Nephron progenitor cell (in vitro differentiated cells): ENCODE data around the gene INHBE.

Experiments
- DNase-seq: peaks from one replicate; pipeline ENCODE4 v3.0.0; 2021
- H3K27ac Mint-ChIP-seq: 2 replicates; pipeline ENCODE4 v1.8.0; 2021; ENCODE audit warnings: mild to moderate bottlenecking, moderate library complexity, mixed read lengths
- H3K27me3 Mint-ChIP-seq: 2 replicates; pipeline ENCODE4 v1.8.0; 2021; ENCODE audit warnings: mild to moderate bottlenecking, low read depth, mixed read lengths; ENCODE audit not compliant: poor library complexity
- H3K36me3 Mint-ChIP-seq: 2 replicates; pipeline ENCODE4 v1.8.0; 2021; ENCODE audit warnings: low read depth, mixed read lengths
- H3K4me1 Mint-ChIP-seq: 2 replicates; pipeline ENCODE4 v1.8.0; 2021; ENCODE audit warnings: mixed read lengths
- H3K4me3 Mint-ChIP-seq: 2 replicates; pipeline ENCODE4 v1.8.0; 2021; ENCODE audit warnings: mild to moderate bottlenecking, moderate library complexity, mixed read lengths
- H3K9me3 Mint-ChIP-seq: 2 replicates; pipeline ENCODE4 v1.8.0; 2021; ENCODE audit warnings: mild to moderate bottlenecking, moderate library complexity, mixed read lengths
- CTCF ChIP-seq: fragments of 200-600 bp; sonication (generic); IDR thresholded peaks from 2 replicates; pipeline ENCODE4 v1.5.0; 2021; ENCODE audit warnings: antibody characterized with exemption

INHBE gene

GRCh38 chr12:57446292-57446960, 8.7 kb upstream of the INHBE start:
- Mint-ChIP-seq H3K9me3 (peaks cover 12% of the 10 kb centered on the region), H3K4me1 (peaks cover 7% of the 10 kb centered on the region), H3K36me3 (peaks cover 4% of the 10 kb centered on the region), H3K4me3 (no peak overlapping the region), H3K27me3 (peaks cover 4% of the 10 kb centered on the region), H3K27ac (no peak overlapping the region)
- no peak for DNase-seq
- TF ChIP-seq CTCF = no peak

- Mint-ChIP-seq H3K27me3 (peaks cover 4% of the 10 kb centered on the region), H3K27ac (no peak overlapping the region), H3K4me3 (no peak overlapping the region), H3K36me3 (no peaks in the 10 kb centered on the region), H3K4me1 (peaks cover 25% of the 10 kb centered on the region), H3K9me3 (peaks cover 4% of the 10 kb centered on the region)
- DNase-seq = no peak
- TF ChIP-seq CTCF = no peak
Observed at GRCh38 chr12:57448669-57449068, 6.4 kb upstream of the INHBE start.

- no peak for TF ChIP-seq CTCF
- H3K4me1 Mint-ChIP-seq = peaks cover 26% of the 10 kb centered on the region
- H3K36me3 Mint-ChIP-seq = no peaks in the 10 kb centered on the region
- no peak overlapping the region for H3K27ac Mint-ChIP-seq
- peaks cover 4% of the 10 kb centered on the region for H3K27me3 Mint-ChIP-seq
- H3K4me3 Mint-ChIP-seq = no peak overlapping the region
- peaks cover 4% of the 10 kb centered on the region for H3K9me3 Mint-ChIP-seq
- DNase-seq = no peak
Observed at GRCh38 chr12:57449375-57449774, 5.7 kb upstream of the INHBE start.

GRCh38 chr12:57450057-57450456, 5.0 kb upstream of the INHBE start:
- no peak for DNase-seq
- H3K4me3 Mint-ChIP-seq = no peak overlapping the region
- H3K4me1 Mint-ChIP-seq = peaks cover 33% of the 10 kb centered on the region
- peaks cover 4% of the 10 kb centered on the region for H3K9me3 Mint-ChIP-seq
- TF ChIP-seq CTCF = no peak
- H3K27me3 Mint-ChIP-seq = peaks cover 4% of the 10 kb centered on the region
- no peak overlapping the region for H3K27ac Mint-ChIP-seq
- H3K36me3 Mint-ChIP-seq = no peaks in the 10 kb centered on the region

- no peak for TF ChIP-seq CTCF
- Mint-ChIP-seq H3K27ac (no peak overlapping the region), H3K4me3 (no peak overlapping the region), H3K9me3 (peaks cover 4% of the 10 kb centered on the region), H3K27me3 (peaks cover 9% of the 10 kb centered on the region), H3K4me1 (peaks cover 46% of the 10 kb centered on the region), H3K36me3 (no peaks in the 10 kb centered on the region)
- no peak for DNase-seq
Observed at GRCh38 chr12:57451233-57451778, 3.8 kb upstream of the INHBE start.
